HG02970 (cell line): ENCODE measurements around the gene TUBA1A.
A peak's percentile ranks its signal among the peaks of the same experiment; 100 is the strongest.
"Not testable (repeated sequence)": the region's sequence is repeated elsewhere in the genome, so short reads cannot be mapped to it uniquely, and the experiment has no call there.

Experiments used
- ATAC-seq: cut with Tn5 transposase; IDR thresholded peaks from one replicate; pipeline ENCODE4 v1.9.1; 2021; ENCODE audit warnings: mild to moderate bottlenecking, moderate library complexity, moderate number of reproducible peaks; ENCODE audit not compliant: unreplicated experiment, low FRiP score

Gene TUBA1A

GRCh38 chr12:49188916-49189367, at the start of gene TUBA1A:
TSS of gene TUBA1A (minus strand) at chr12:49189080. CDS start at chr12:49188979, 101 bp downstream.
- ATAC-seq = peak; percentile 79

GRCh38 chr12:49236423-49236822, 47.5 kb upstream of the TUBA1A start:
- ATAC-seq = no peak

GRCh38 chr12:49233842-49234526, 45.1 kb upstream of the TUBA1A start:
- ATAC-seq = no peak

GRCh38 chr12:49232940-49233841, 44.3 kb upstream of the TUBA1A start:
- ATAC-seq = no peak

GRCh38 chr12:49231878-49232655, 43.2 kb upstream of the TUBA1A start:
- ATAC-seq = no peak

GRCh38 chr12:49230805-49231194, 41.9 kb upstream of the TUBA1A start:
- no peak for ATAC-seq

- no peak for ATAC-seq
Observed at GRCh38 chr12:49230176-49230804, 41.4 kb upstream of the TUBA1A start.

- ATAC-seq = no peak
Observed at GRCh38 chr12:49228653-49229052, 39.8 kb upstream of the TUBA1A start.

- ATAC-seq = no peak
Observed at GRCh38 chr12:49227713-49228112, 38.8 kb upstream of the TUBA1A start.

GRCh38 chr12:49225576-49226166, 36.8 kb upstream of the TUBA1A start:
- ATAC-seq = no peak

GRCh38 chr12:49223590-49224369, 34.9 kb upstream of the TUBA1A start:
- no peak for ATAC-seq

- no peak for ATAC-seq
Observed at GRCh38 chr12:49223122-49223521, 34.2 kb upstream of the TUBA1A start.

GRCh38 chr12:49220972-49221371, 32.1 kb upstream of the TUBA1A start:
- ATAC-seq = no peak

GRCh38 chr12:49219417-49220026, 30.6 kb upstream of the TUBA1A start:
- ATAC-seq = no peak

GRCh38 chr12:49212572-49212971, 23.7 kb upstream of the TUBA1A start:
- ATAC-seq = no peak

GRCh38 chr12:49210703-49211102, 21.8 kb upstream of the TUBA1A start:
- ATAC-seq = not testable (repeated sequence)

- ATAC-seq = no peak
Observed at GRCh38 chr12:49208676-49209075, 19.8 kb upstream of the TUBA1A start.

GRCh38 chr12:49208146-49208545, 19.3 kb upstream of the TUBA1A start:
- ATAC-seq = no peak

- no peak for ATAC-seq
Observed at GRCh38 chr12:49206389-49206788, 17.5 kb upstream of the TUBA1A start.
